CD8-positive, alpha-beta memory T cell (primary cell): ENCODE results near the gene RFX4. TPM values are rescaled to one million over a fixed set of nuclear protein-coding genes. Genes with fewer than 3 reads are reported as not detected.
A peak's percentile ranks its signal among the peaks of the same experiment; 100 is the strongest.

ENCODE experiments used
- CTCF ChIA-PET: fragments of 350-600 bp; sonication (Branson Sonifier 250); formaldehyde crosslinking; loops from one replicate; lab custom pipeline; 2021; ENCODE audit warnings: antibody characterized with exemption; lab: Charles Lee
- POLR2A ChIA-PET: fragments of 350-600 bp; sonication (Branson Sonifier 250); formaldehyde crosslinking; loops from one replicate; lab custom pipeline; 2021; ENCODE audit warnings: antibody characterized with exemption; lab: Charles Lee
- DNase-seq, 5 donors: peaks; one replicate each; pipeline versions ENCODE4 v3.0.0 to v3.0.0-alpha.2; 2020 to 2022; ENCODE audit warnings: mixed read lengths in 1 of 5
- H3K27ac ChIP-seq: one replicate; pipeline ENCODE4 v1.7.0; 2013; ENCODE audit warnings: low read depth, mild to moderate bottlenecking, low read length, moderate library complexity
- H3K27me3 ChIP-seq: 2 replicates; pipeline ENCODE4 v1.7.0; 2013; ENCODE audit warnings: low read length, mild to moderate bottlenecking; ENCODE audit not compliant: insufficient read depth, poor library complexity, severe bottlenecking
- H3K36me3 ChIP-seq: 2 replicates; pipeline ENCODE4 v1.7.0; 2013; ENCODE audit warnings: mild to moderate bottlenecking, low read length, moderate library complexity; ENCODE audit not compliant: insufficient read depth
- H3K4me1 ChIP-seq: 2 replicates; pipeline ENCODE4 v1.7.0; 2013; ENCODE audit warnings: mild to moderate bottlenecking, low read length, moderate library complexity; ENCODE audit not compliant: insufficient read depth
- H3K4me3 ChIP-seq: 2 replicates; pipeline ENCODE4 v1.7.0; 2013; ENCODE audit warnings: mild to moderate bottlenecking, low read length
- H3K9me3 ChIP-seq: 2 replicates; pipeline ENCODE4 v1.7.0; 2013; ENCODE audit warnings: mild to moderate bottlenecking, low read length
- H3K27ac Mint-ChIP-seq, 8 donors: one replicate each; pipeline ENCODE4 v1.8.0; 2020 to 2021; ENCODE audit warnings: mixed read lengths in 8 of 8, mild to moderate bottlenecking in 6 of 8, inconsistent platforms in 3 of 8, moderate library complexity in 3 of 8
- H3K27me3 Mint-ChIP-seq, 2 donors: one replicate each; pipeline ENCODE4 v1.8.0; 2020 to 2021; ENCODE audit warnings: mixed read lengths in 2 of 2, mild to moderate bottlenecking in 1 of 2, moderate library complexity in 1 of 2
- H3K36me3 Mint-ChIP-seq, 3 donors: one replicate each; pipeline ENCODE4 v1.8.0; 2020 to 2021; ENCODE audit warnings: mixed read lengths in 3 of 3, inconsistent platforms in 1 of 3, mild to moderate bottlenecking in 1 of 3
- H3K4me1 Mint-ChIP-seq, 3 donors: one replicate each; pipeline ENCODE4 v1.8.0; 2020 to 2021; ENCODE audit warnings: mixed read lengths in 3 of 3, inconsistent platforms in 1 of 3, mild to moderate bottlenecking in 1 of 3
- H3K4me3 Mint-ChIP-seq, 7 donors: one replicate each; pipeline ENCODE4 v1.8.0; 2020 to 2021; ENCODE audit warnings: mixed read lengths in 7 of 7, mild to moderate bottlenecking in 6 of 7, moderate library complexity in 4 of 7, inconsistent platforms in 2 of 7
- H3K9me3 Mint-ChIP-seq, 5 donors: one replicate each; pipeline ENCODE4 v1.8.0; 2020 to 2022; ENCODE audit warnings: mixed read lengths in 5 of 5, mild to moderate bottlenecking in 3 of 5, moderate library complexity in 2 of 5, inconsistent platforms in 1 of 5
- polyA plus RNA-seq: library from polyadenylated mRNA; unstranded; fragments of 300-500 nt; fragmentation: Illumina TruSeq; gene quantifications from one replicate; pipeline ENCODE4 v1.2.3, GENCODE V29; 2021
- total RNA-seq, 2 experiments: library from RNA; stranded (reverse); gene quantifications; one replicate each; pipeline ENCODE4 v1.2.3, GENCODE V29; 2021

Gene RFX4
- total and polyA plus RNA-seq, 3 experiments from 2014 or later, result not detected

DNA sequence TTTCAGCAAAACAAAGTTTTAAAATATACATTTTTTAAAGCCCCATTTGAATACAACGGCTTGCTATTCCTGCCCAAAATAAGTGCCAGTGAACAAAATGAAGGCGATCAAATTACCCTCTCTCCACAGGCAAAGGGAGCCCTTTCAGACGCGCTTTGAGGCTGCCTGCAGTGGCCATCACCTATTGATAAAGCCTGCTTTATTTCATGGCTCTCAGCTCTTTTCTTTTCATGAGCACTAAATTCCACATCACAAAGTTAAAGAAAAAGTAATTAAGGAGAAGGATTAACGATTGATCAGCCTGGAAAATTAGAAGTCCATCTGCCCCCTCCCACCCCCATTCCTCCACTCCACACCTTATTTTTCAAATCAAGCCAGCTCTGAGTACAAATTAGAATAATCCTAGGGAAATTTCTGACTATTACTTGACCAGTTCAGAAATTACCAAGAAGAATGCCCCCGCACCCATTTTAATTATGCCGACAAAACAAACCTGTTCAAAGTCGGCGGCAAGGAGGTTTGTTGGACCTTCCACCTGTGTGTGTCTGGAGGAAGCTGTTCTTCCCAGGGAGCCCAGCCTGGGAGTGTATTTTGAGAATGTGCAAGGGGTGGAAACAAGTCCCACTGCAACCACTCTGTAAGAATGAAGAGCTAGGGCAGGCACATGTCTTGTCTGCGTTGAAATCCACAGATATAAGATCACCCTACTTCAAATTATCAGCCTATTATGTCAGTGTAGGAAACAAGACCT lies 127.5 kb downstream of the RFX4 start:
- no peak overlapping the region for H3K27ac ChIP-seq
- no peaks in the 10 kb centered on the region for H3K9me3 ChIP-seq
- no peaks in the 10 kb centered on the region for H3K4me1 Mint-ChIP-seq
- H3K4me3 Mint-ChIP-seq, result no peak overlapping the region
- no peak overlapping the region for H3K27ac Mint-ChIP-seq
- H3K4me3 ChIP-seq, result no peak overlapping the region
- H3K4me1 ChIP-seq, result no peaks in the 10 kb centered on the region
- H3K36me3 ChIP-seq, result no peaks in the 10 kb centered on the region
- ChIA-PET POLR2A (no interaction called here), CTCF (no interaction called here)
- no peak for DNase-seq
- no peaks in the 10 kb centered on the region for H3K27me3 ChIP-seq
- H3K9me3 Mint-ChIP-seq, result no peaks in the 10 kb centered on the region
- peaks cover 0 to 12% of the 10 kb centered on the region in 2 donors for H3K27me3 Mint-ChIP-seq
- no peaks in the 10 kb centered on the region for H3K36me3 Mint-ChIP-seq

DNA sequence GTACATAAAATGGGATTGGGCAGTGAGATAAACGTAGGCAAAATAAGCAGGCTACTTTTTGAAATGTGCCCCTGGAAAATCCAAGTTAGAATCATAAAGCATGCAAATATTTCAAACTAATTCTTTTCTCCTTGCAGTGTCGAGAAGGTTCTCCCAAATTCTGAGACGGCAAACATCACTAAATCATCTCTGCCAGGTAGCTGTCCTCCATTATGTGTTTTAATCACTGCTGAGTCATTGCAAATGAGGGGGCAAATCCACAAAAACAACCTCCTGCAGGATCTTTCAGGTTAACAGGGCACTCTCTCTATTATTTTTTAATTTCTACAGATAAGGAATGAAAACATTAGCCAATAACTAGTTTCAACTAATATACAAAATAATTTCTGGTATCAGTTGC lies 128.5 kb downstream of the RFX4 start:
- Mint-ChIP-seq H3K4me3 (no peak overlapping the region), H3K36me3 (no peaks in the 10 kb centered on the region), H3K9me3 (no peaks in the 10 kb centered on the region), H3K27me3 (peaks cover 0 to 12% of the 10 kb centered on the region in 2 donors), H3K4me1 (no peaks in the 10 kb centered on the region), H3K27ac (no peak overlapping the region)
- H3K4me3 ChIP-seq, result no peak overlapping the region
- no peaks in the 10 kb centered on the region for H3K27me3 ChIP-seq
- no peaks in the 10 kb centered on the region for H3K36me3 ChIP-seq
- no peak for DNase-seq
- no peaks in the 10 kb centered on the region for H3K9me3 ChIP-seq
- ChIA-PET CTCF (no interaction called here), POLR2A (no interaction called here)
- H3K27ac ChIP-seq, result no peak overlapping the region
- H3K4me1 ChIP-seq, result no peaks in the 10 kb centered on the region

DNA sequence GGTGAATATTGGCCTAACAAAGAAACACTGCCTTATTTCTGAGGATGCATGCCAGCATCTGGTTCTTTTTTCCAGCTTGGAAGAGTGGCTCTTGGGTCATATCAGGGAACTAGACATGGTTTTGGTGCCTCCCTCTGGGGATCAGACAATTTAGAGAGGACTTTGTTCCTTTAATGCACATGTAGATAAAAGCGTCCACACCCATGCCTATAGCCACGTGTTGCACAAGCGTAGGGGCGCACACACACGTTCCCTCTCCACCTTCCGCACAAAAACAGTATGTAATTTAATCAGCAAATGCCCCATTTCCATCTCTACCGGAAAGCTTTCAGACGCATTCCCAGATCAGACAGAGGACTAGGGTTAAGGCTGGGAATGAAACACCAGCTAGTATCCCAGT lies 130.0 kb downstream of the RFX4 start:
- peaks cover 3 to 12% of the 10 kb centered on the region in 2 donors for H3K27me3 Mint-ChIP-seq
- DNase-seq, result no peak
- Histone ChIP-seq H3K27me3 (no peaks in the 10 kb centered on the region), H3K4me3 (no peak overlapping the region), H3K4me1 (no peaks in the 10 kb centered on the region), H3K9me3 (no peaks in the 10 kb centered on the region), H3K27ac (no peak overlapping the region), H3K36me3 (no peaks in the 10 kb centered on the region)
- ChIA-PET POLR2A (no interaction called here), CTCF (no interaction called here)
- no peaks in the 10 kb centered on the region for H3K4me1 Mint-ChIP-seq
- no peak overlapping the region for H3K4me3 Mint-ChIP-seq
- H3K9me3 Mint-ChIP-seq, result no peaks in the 10 kb centered on the region
- H3K36me3 Mint-ChIP-seq, result no peaks in the 10 kb centered on the region
- no peak overlapping the region for H3K27ac Mint-ChIP-seq

DNA sequence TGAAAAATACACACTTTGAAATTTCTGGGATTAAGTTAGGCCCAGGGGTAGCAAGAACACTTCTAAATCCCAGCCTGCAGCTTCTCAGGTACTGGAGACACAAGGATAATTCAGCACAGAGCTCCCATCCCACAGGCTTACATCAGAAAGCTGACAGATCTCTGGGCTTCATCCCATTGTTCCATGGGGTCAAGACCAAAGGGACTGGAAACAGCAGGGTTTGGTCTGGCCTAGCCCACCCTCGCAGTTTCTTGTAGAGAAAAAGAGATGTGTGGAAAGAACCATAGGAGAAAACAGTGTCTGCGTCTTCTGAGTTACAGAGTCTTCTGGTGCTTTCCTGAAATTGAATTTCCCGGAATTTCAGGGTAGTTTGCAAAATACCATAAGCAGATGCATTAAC lies 132.1 kb downstream of the RFX4 start:
- H3K36me3 Mint-ChIP-seq, result no peaks in the 10 kb centered on the region
- Histone ChIP-seq H3K27ac (no peak overlapping the region), H3K4me1 (no peaks in the 10 kb centered on the region), H3K4me3 (no peak overlapping the region), H3K36me3 (no peaks in the 10 kb centered on the region), H3K9me3 (no peaks in the 10 kb centered on the region), H3K27me3 (no peaks in the 10 kb centered on the region)
- no peak for DNase-seq
- ChIA-PET CTCF (no interaction called here), POLR2A (no interaction called here)
- no peak overlapping the region for H3K27ac Mint-ChIP-seq
- H3K4me3 Mint-ChIP-seq, result no peak overlapping the region
- H3K4me1 Mint-ChIP-seq, result no peaks in the 10 kb centered on the region
- H3K27me3 Mint-ChIP-seq, result peaks cover 8 to 12% of the 10 kb centered on the region in 2 donors
- no peaks in the 10 kb centered on the region for H3K9me3 Mint-ChIP-seq

DNA sequence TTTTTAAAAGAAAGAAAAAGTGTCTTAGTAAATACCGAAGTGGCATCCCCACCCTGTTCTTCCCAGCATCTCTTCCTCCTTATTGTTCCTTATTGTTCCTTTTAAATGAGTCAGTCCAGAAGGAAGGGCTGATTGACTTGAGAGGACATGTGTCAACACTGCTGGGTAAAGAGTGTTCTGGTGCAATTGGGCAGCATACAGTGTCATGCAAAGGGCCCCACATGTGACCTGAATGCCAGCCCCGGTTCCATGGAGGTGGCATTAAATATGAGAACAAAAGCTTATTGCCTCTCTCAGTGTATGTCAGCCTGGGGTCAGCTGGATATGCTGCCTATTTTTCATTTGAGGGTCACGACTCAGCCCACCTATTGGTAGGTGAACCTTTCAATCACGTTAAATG lies 132.8 kb downstream of the RFX4 start:
- Mint-ChIP-seq H3K27ac (no peak overlapping the region), H3K36me3 (no peaks in the 10 kb centered on the region), H3K9me3 (no peaks in the 10 kb centered on the region), H3K4me3 (no peak overlapping the region), H3K27me3 (peaks cover 8 to 10% of the 10 kb centered on the region in 2 donors), H3K4me1 (no peaks in the 10 kb centered on the region)
- no peak for DNase-seq
- POLR2A ChIA-PET, result no interaction called here
- Histone ChIP-seq H3K4me1 (no peaks in the 10 kb centered on the region), H3K27ac (no peak overlapping the region), H3K36me3 (no peaks in the 10 kb centered on the region), H3K4me3 (no peak overlapping the region), H3K9me3 (no peaks in the 10 kb centered on the region), H3K27me3 (no peaks in the 10 kb centered on the region)
- CTCF ChIA-PET, result no interaction called here

DNA sequence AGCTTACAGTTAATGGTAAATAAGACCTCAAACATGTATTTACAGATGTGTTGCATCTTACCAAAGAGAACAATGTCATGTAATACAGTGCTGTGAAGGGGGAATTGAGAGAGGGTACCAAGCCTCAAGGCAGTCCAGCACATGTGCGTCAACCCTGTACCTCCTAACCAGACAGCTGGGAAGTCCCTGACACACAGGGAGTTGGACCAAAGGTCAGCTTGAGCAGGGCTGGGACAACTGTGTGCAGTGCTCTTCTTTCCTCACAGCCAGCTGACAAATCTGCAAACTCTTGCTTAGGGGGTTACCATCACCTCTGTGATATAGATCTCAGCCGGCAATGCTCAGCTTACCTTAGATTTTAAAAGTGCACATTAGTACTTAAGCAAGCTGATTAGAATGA lies 134.9 kb downstream of the RFX4 start:
- no peaks in the 10 kb centered on the region for H3K9me3 Mint-ChIP-seq
- H3K36me3 Mint-ChIP-seq, result no peaks in the 10 kb centered on the region
- H3K27ac Mint-ChIP-seq, result no peak overlapping the region
- ChIA-PET CTCF (interaction anchor here (1.2 kb wide), 1 partner anchor 11 kb away, joined by 3 read pairs; no protein-coding TSS in a partner anchor), POLR2A (no interaction called here)
- Histone ChIP-seq H3K27ac (no peak overlapping the region), H3K4me3 (no peak overlapping the region), H3K36me3 (no peaks in the 10 kb centered on the region), H3K4me1 (no peaks in the 10 kb centered on the region), H3K27me3 (no peaks in the 10 kb centered on the region), H3K9me3 (no peaks in the 10 kb centered on the region)
- DNase-seq, result no peak
- H3K4me1 Mint-ChIP-seq, result peaks cover 0 to 5% (median 4%) of the 10 kb centered on the region in 3 donors
- H3K27me3 Mint-ChIP-seq, result peaks cover 0 to 8% of the 10 kb centered on the region in 2 donors
- no peak overlapping the region for H3K4me3 Mint-ChIP-seq

DNA sequence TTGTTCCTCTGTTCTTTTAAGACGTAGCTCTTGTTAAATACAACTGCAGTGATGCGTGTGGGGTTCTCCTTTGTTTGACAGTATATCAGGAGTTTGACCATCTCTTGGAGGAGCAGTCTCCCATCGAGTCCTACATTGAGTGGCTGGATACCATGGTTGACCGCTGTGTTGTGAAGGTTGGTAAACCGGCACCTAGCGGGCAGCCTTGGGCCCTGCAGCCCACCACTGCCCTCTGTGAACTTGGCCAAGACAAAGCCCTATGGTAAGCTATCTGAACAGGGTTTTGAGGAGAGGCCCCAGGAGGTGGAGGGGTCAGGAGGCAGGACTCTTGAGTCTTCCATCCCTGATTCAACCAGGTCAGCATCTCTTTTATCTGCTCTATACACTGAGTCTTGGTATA lies 137.1 kb downstream of the RFX4 start:
- Mint-ChIP-seq H3K36me3 (no peaks in the 10 kb centered on the region), H3K4me3 (no peak overlapping the region), H3K27me3 (peaks cover 0 to 8% of the 10 kb centered on the region in 2 donors), H3K9me3 (no peaks in the 10 kb centered on the region), H3K4me1 (peaks cover 3 to 7% (median 4%) of the 10 kb centered on the region in 3 donors), H3K27ac (no peak overlapping the region)
- Histone ChIP-seq H3K27ac (no peak overlapping the region), H3K4me1 (no peaks in the 10 kb centered on the region), H3K36me3 (no peaks in the 10 kb centered on the region), H3K9me3 (no peaks in the 10 kb centered on the region), H3K27me3 (no peaks in the 10 kb centered on the region), H3K4me3 (no peak overlapping the region)
- DNase-seq, result no peak
- ChIA-PET POLR2A (no interaction called here), CTCF (no interaction called here)

DNA sequence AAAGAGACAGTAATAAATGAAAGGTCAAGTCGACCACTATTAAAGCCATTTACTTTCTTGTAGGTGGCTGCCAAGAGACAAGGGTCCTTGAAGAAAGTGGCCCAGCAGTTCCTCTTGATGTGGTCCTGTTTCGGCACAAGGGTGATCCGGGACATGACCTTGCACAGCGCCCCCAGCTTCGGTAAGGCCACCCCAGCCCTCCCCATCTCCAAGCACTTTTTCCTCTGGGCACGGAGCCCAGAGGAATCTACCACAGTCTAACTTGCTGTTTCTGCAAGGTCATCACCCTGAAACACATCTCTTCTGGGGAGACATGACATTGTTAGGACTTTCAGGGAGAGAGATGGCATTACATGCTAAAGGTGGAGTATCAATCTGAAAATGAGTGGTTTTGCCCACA lies 137.9 kb downstream of the RFX4 start:
- H3K4me3 ChIP-seq, result no peak overlapping the region
- DNase-seq, result no peak
- no peaks in the 10 kb centered on the region for H3K9me3 Mint-ChIP-seq
- H3K36me3 ChIP-seq, result no peaks in the 10 kb centered on the region
- ChIA-PET CTCF (no interaction called here), POLR2A (no interaction called here)
- H3K4me1 ChIP-seq, result no peaks in the 10 kb centered on the region
- H3K27ac ChIP-seq, result no peak overlapping the region
- H3K4me1 Mint-ChIP-seq, result peaks cover 3 to 7% (median 4%) of the 10 kb centered on the region in 3 donors
- H3K4me3 Mint-ChIP-seq, result no peak overlapping the region
- H3K9me3 ChIP-seq, result no peaks in the 10 kb centered on the region
- H3K27me3 ChIP-seq, result no peaks in the 10 kb centered on the region
- peak overlapping the region in 1 of 8 donors; percentile 24 for H3K27ac Mint-ChIP-seq
- H3K36me3 Mint-ChIP-seq, result no peaks in the 10 kb centered on the region
- peaks cover 4 to 8% of the 10 kb centered on the region in 2 donors for H3K27me3 Mint-ChIP-seq
